Neural progenitor cell (in vitro differentiated cells): Measurements from ENCODE around the gene PLA2G2F.
"Not testable (repeated sequence)": the region's sequence is repeated elsewhere in the genome, so short reads cannot be mapped to it uniquely, and the experiment has no call there.

Experiments used
- CTCF ChIP-seq: fragments of 200-600 bp; sonication (generic); IDR thresholded peaks from 2 replicates; pipeline ENCODE4 v1.5.1; 2017; ENCODE audit warnings: antibody characterized with exemption, mild to moderate bottlenecking
- EZH2 ChIP-seq: fragments of 200-600 bp; sonication (generic); IDR thresholded peaks from 2 replicates; pipeline ENCODE4 v1.6.1; 2017; ENCODE audit warnings: antibody characterized with exemption, mild to moderate bottlenecking, moderate library complexity
- EZH2phosphoT487 ChIP-seq: fragments of 200-600 bp; sonication (generic); IDR thresholded peaks from 2 replicates; pipeline ENCODE4 v1.6.1; 2017; ENCODE audit warnings: antibody characterized with exemption

- not testable (repeated sequence) for TF ChIP-seq EZH2, CTCF, EZH2phosphoT487
Measured at GRCh38 chr1:20130518-20130917, 8.6 kb upstream of the PLA2G2F start.
